Urinary bladder (tissue), 4 donors: Measurements from ENCODE around the gene DCAF7. TPM values are rescaled to one million over a fixed set of nuclear protein-coding genes. Genes with fewer than 3 reads are reported as not detected.

Experiments used
- DNase-seq: peaks from one replicate; pipeline ENCODE4 v3.0.0-alpha.2; 2015; ENCODE audit errors: extremely low spot score
- H3K27ac ChIP-seq: one replicate; pipeline ENCODE4 v1.5.1; 2013; ENCODE audit warnings: low read depth, mild to moderate bottlenecking, moderate library complexity
- H3K36me3 ChIP-seq: one replicate; pipeline ENCODE4 v1.6.1; 2013; ENCODE audit warnings: mild to moderate bottlenecking, moderate library complexity; ENCODE audit not compliant: insufficient read depth
- H3K4me1 ChIP-seq: one replicate; pipeline ENCODE4 v1.6.1; 2013; ENCODE audit warnings: mild to moderate bottlenecking, moderate library complexity; ENCODE audit not compliant: insufficient read depth
- H3K4me3 ChIP-seq: one replicate; pipeline ENCODE4 v1.5.1; 2013; ENCODE audit warnings: low read depth, low read length
- WGBS: extraction: QIAGEN DNeasy Blood & Tissue Kit; methylation state at CpG from one replicate; pipeline ENCODE4 v1.1.7; 2013; 5-methylcytosine and 5-hydroxymethylcytosine counted together
- polyA plus RNA-seq: library from polyadenylated mRNA; stranded (reverse); fragments of 200-250 nt; gene quantifications from one replicate; pipeline ENCODE4 v1.2.3, GENCODE V29; 2013
- total RNA-seq: library from RNA; depleted of rRNA; stranded (reverse); fragments of >200 nt; gene quantifications from one replicate; pipeline ENCODE4 v1.2.3, GENCODE V29; 2014
- donor health status: healthy with polysubstance abuse.
- donor health status: healthy.

The DCAF7 gene
- total and polyA plus RNA-seq, 2 donors: 20.9 to 32.9 TPM

DNA sequence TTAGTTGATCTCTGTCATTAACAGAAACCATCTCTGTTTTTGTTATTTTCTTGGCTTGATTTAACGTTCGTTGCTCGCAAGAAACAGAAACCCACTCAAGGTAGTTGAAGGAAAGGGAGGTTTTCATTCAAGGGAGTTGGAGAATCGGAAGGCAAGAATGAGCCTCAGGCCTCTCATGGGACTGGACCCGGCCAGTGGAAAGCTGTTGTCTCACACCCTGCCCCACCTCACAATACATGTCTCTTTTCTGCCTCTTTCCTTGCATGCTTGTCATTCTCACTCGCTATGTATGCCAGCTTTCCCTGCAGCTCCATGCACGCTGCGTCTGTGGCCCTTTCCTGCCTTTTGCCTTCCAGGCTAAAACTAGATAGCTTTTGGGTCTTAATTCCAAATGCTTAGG is 18.3 kb downstream of the DCAF7 start:
- no peaks in the 10 kb centered on the region for H3K36me3 ChIP-seq
- WGBS: 80% methylated on average over 8 of the region's 8 CpGs
- DNase-seq: no peak
- H3K27ac ChIP-seq: no peak overlapping the region
- H3K4me3 ChIP-seq: no peak overlapping the region
- H3K4me1 ChIP-seq: no peaks in the 10 kb centered on the region

DNA sequence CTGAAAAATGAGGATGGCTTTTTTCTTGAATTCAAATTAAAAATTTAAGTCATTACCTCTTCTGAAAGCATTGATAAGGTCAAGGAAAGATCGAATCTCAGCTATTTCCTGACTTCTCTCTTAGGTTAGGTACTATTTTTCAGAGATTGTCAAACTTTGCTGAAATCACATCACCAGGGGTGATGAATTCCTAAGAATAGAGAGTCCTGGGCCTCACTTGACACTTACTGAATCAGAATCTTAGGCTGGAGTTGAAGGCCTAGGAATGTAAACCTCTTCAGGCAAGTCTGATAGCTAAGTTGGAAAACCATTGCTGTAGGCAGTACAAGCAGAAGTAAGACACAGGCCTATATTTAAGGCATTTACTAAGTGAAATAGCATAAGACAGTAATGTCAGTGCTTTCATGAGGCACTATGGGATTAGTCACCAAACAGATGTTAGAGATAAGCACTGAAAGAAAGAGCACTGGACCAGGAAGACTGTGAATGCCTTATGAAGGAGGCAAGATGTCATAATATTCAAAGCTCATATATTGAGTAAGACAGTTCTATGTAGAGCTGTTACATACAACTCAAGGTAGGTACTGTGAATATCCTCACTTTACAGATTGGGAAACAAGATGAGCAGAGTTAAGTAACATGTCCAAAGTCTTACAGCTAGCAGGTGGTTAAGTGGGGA is 21.5 kb downstream of the DCAF7 start:
- H3K4me1 ChIP-seq: no peaks in the 10 kb centered on the region
- H3K4me3 ChIP-seq: no peak overlapping the region
- WGBS: 91% methylated on average over 1 of the region's 1 CpG
- H3K27ac ChIP-seq: no peak overlapping the region
- DNase-seq: no peak
- no peaks in the 10 kb centered on the region for H3K36me3 ChIP-seq

DNA sequence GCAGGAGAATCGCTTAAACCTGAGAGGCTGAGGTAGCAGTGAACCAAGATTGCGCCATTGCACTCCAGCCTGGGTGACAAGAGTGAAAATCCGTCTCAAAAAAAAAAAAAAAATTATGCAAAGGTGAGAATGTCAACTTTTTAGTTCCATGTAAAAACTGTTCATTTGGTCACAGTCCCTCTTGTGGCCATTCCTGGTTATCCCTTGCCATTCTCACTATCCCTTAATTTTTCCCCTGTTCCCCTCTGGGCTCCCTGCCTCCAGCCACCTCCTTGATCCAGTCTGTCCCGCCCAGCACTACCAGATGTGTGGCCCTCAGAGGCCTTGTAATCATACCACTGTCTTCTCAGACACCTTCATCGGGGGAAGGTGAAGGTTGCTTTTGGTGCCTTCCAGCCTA is 23.4 kb downstream of the DCAF7 start:
- DNase-seq: no peak
- H3K36me3 ChIP-seq: no peaks in the 10 kb centered on the region
- 87% methylated on average over 5 of the region's 5 CpGs for WGBS
- no peaks in the 10 kb centered on the region for H3K4me1 ChIP-seq
- no peak overlapping the region for H3K27ac ChIP-seq
- H3K4me3 ChIP-seq: no peak overlapping the region

DNA sequence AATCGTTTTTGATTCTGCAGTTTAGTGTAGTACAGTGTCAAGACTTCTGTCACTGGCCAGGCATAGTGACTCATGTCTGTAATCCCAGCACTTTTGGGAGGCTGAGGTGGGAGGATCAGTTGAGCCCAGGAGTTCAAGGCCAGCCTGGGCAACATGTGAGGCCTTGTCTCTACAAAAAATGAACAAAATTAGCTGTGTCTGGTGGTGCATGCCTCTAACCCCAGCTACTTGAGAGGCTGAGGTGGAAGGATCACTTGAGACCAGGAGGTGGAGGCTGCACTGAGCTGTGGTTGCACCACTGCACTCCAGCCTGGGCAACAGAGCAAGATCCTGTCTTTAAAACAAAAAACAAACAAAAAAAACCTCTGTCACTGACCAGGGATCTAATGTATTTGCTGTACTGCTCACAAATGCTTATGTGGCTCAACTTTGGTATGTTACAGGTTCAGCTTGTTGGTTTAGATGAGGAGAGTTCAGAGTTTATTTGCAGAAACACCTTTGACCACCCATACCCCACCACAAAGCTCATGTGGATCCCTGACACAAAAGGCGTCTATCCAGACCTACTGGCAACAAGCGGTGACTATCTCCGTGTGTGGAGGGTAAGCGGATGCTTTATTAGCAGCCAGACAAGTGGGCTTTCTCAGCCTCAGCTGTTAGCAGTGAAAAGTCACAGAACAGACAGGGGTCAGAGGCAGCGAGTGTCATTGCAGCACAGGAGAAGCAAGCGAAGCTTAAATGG is 27.9 kb downstream of the DCAF7 start:
- DNase-seq: no peak
- Histone ChIP-seq H3K36me3 (no peaks in the 10 kb centered on the region), H3K4me3 (no peak overlapping the region), H3K27ac (no peak overlapping the region), H3K4me1 (no peaks in the 10 kb centered on the region)
- 81% methylated on average over 7 of the region's 7 CpGs for WGBS

DNA sequence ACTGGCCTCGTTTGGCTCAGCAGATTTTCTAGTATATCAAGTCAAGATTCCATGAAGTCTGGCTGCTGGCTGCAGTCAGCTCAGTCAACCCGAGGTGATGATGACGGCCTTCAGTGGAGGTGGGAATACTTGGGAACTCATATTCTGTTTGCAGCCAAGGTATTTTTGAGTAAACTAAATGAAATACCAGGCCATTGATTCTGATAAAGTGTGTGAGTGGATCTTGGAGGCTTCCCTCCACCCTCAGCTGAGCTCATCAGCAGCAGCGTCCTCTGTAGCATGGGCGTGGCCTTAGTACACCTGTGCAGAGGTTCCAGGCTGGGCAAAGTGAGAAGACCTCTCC is 28.5 kb downstream of the DCAF7 start:
- no peak for DNase-seq
- H3K27ac ChIP-seq: no peak overlapping the region
- no peaks in the 10 kb centered on the region for H3K4me1 ChIP-seq
- H3K4me3 ChIP-seq: no peak overlapping the region
- H3K36me3 ChIP-seq: no peaks in the 10 kb centered on the region
- 79% methylated on average over 5 of the region's 5 CpGs for WGBS

DNA sequence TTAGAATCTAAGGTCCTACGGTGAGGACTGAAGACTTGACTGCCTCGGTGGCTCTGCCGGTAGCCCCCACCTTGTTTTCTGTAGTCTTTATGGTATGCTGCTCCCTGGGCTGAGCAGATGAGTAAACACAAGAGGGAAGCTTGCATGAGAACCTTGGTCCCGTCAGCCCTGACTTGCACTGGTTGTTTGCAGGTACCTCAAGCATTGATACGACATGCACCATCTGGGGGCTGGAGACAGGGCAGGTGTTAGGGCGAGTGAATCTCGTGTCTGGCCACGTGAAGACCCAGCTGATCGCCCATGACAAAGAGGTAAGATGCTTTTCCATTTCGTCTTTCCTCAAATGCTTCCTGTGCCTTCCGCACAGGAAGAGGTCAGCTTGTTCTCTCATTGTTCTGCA is 29.4 kb downstream of the DCAF7 start:
- WGBS: 69% methylated on average over 11 of the region's 11 CpGs
- Histone ChIP-seq H3K4me1 (no peaks in the 10 kb centered on the region), H3K27ac (no peak overlapping the region), H3K36me3 (no peaks in the 10 kb centered on the region), H3K4me3 (no peak overlapping the region)
- no peak for DNase-seq

DNA sequence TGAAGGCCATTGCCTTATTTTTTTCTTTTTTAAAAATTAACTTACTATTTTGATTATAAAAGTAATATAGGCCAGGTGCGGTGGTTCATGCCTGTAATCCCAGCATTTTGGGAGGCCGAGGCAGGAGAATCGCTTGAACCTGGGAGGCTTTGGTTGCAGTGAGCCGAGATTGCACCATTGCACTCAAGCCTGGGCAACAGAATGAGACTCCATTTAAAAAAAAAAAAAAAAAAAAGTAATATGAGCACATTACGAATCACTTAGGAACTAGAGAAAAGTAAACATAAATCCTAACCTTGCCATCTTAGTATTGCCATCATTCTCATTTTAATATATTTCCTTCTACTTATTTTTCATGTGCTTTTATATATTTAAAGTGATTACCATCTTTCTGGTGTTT is 37.5 kb downstream of the DCAF7 start:
- Histone ChIP-seq H3K4me1 (no peaks in the 10 kb centered on the region), H3K36me3 (peaks cover 3% of the 10 kb centered on the region), H3K4me3 (no peak overlapping the region), H3K27ac (no peak overlapping the region)
- no peak for DNase-seq
- 89% methylated on average over 5 of the region's 5 CpGs for WGBS

DNA sequence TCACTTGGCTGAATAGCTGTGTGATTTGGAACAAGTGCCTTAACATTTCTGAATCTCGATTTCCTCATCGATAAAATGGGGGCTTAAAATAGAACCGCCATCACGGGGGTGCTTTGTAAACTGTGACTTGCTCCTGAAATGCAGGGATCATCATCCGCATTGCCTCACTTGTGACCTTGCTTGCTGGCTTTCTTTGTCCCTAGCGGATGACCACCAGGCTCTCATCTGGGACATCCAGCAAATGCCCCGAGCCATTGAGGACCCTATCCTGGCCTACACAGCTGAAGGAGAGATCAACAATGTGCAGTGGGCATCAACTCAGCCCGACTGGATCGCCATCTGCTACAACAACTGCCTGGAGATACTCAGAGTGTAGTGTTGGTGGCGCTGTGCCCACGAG is 38.5 kb downstream of the DCAF7 start:
- no peaks in the 10 kb centered on the region for H3K4me1 ChIP-seq
- no peak overlapping the region for H3K27ac ChIP-seq
- 89% methylated on average over 11 of the region's 11 CpGs for WGBS

DNA sequence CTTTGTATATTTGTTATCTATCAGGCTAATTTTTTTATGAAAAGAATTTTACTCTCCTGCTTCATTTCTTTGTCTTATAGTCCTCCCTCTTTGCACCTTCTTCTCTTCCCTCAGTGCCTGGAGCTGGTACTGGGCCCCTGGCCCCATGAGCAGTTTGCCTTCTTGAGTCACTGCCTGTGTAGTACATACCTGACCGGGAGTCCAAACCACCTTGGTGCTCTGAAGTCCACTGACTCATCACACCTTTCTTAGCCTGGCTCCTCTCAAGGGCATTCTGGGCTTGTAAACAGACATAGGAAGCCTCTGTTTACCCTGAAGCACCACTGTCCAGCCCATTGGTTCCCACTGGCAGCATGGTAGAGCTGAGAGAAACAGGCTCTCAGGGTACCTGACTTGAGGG is 39.4 kb downstream of the DCAF7 start:
- Histone ChIP-seq H3K27ac (no peak overlapping the region), H3K4me1 (no peaks in the 10 kb centered on the region), H3K36me3 (peaks cover 3% of the 10 kb centered on the region), H3K4me3 (no peak overlapping the region)
- no peak for DNase-seq
- 95% methylated on average over 1 of the region's 1 CpG for WGBS

More for the DNA sequence above, 38.5 kb downstream of the DCAF7 start:
- Histone ChIP-seq H3K36me3 (peaks cover 3% of the 10 kb centered on the region), H3K4me3 (no peak overlapping the region)
- DNase-seq: no peak

DNA sequence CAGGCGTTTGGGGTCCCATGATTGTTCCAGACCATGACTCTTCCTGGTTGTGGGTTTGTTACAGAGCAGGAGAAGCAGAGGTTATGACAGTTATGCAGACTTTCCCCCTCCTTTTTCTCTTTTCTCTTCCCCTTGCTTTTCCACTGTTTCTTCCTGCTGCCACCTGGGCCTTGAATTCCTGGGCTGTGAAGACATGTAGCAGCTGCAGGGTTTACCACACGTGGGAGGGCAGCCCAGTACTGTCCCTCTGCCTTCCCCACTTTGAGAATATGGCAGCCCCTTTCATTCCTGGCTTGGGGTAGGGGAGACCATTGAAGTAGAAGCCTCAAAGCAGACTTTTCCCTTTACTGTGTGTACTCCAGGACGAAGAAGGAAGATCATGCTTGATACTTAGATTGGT is 42.5 kb downstream of the DCAF7 start:
- Histone ChIP-seq H3K4me3 (no peak overlapping the region), H3K4me1 (no peaks in the 10 kb centered on the region), H3K27ac (no peak overlapping the region), H3K36me3 (peaks cover 1% of the 10 kb centered on the region)
- no peak for DNase-seq
- WGBS: 79% methylated on average over 3 of the region's 3 CpGs

DNA sequence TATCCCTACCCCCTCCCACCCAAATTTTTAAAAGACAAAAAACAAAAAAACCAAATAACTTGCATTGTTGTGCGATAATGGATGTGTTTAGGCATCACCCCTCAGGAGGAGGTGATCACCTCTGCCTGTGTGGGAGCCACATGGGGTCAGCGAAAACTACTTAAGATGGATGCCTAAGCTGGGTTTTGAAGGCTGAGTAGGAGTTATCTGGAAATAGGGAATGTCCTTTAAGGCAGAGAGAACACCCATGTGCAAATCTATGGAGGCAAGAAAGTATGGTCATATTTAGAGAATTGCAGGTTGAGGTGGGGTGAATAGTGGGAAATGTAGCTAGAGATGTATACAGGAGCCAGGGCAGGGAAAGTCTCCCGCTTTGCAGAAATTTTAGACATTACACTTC is 44.9 kb downstream of the DCAF7 start:
- DNase-seq: no peak
- WGBS: 96% methylated on average over 3 of the region's 3 CpGs
- Histone ChIP-seq H3K36me3 (peaks cover 1% of the 10 kb centered on the region), H3K27ac (no peak overlapping the region), H3K4me3 (no peak overlapping the region), H3K4me1 (no peaks in the 10 kb centered on the region)

DNA sequence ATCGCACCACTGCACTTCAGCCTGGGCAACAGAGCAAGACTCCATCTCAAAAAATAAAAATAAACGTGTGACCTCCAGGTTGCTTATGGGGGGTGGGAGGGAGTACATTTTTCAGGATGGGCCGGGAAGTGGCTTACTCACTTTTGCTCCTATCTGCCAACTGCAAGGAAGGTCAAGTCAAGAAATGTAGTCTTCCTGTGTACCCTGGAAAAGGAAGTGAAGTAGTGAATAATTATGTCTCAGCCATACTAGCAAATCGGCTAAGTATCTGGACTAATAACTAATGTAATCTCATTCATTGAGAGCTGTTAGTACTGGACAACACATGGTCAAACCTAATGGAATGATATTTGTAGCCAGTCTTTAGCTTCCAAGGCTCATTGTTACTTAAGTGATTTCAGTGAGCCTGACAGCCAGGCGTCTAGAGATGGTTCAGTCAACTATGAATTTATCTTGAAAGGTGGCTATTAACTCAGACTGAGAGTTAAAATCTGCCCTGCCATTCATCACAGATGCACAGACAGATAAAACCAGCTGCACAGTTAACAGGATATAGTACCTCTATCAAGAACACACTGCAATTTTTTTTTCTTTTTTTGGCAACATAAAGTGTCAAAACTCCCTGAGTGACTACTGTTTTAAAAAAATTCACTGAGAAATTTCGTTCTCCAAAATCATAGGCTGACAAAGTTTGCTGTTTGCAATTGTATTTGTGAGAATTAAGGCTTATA is 46.7 kb downstream of the DCAF7 start:
- Histone ChIP-seq H3K36me3 (no peaks in the 10 kb centered on the region), H3K4me3 (no peak overlapping the region), H3K27ac (no peak overlapping the region), H3K4me1 (no peaks in the 10 kb centered on the region)
- WGBS: 66% methylated on average over 6 of the region's 6 CpGs
- DNase-seq: no peak

DNA sequence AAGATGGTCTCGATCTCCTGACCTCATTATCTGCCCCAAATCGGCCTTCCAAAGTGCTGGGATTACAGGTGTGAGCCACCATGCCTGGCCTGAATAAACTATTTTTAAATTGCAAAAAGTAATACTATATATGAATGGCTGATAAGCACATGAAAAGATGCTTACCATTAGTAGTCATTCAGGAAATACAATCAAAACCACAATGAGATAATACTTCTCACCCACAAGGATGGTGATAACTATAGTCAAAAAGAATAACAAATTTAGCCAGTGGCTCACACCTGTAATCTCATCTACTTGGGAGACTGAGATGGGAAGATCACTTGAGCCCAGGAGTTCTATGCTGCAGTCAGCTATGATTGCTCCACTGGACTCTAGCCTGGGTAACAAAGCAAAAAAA is 48.0 kb downstream of the DCAF7 start:
- no peaks in the 10 kb centered on the region for H3K36me3 ChIP-seq
- DNase-seq: no peak
- 80% methylated on average over 2 of the region's 2 CpGs for WGBS
- H3K4me1 ChIP-seq: no peaks in the 10 kb centered on the region
- no peak overlapping the region for H3K27ac ChIP-seq
- no peak overlapping the region for H3K4me3 ChIP-seq
